ENCODE results near the gene MIA3. TPM values are rescaled to one million over a fixed set of nuclear protein-coding genes. Genes with fewer than 3 reads are reported as not detected.

Gene MIA3
- polyA plus RNA-seq, 1 donor from 2014 or later = 26.9 TPM

GRCh38 chr1:222616525-222616924, 1.4 kb upstream of the MIA3 start:
- H3K9ac ChIP-seq (ENCODE audit: low read length) = peak overlapping the region; percentile 73
- H3K9me2 ChIP-seq (ENCODE audit: insufficient read depth, low read length) = no peaks in the 10 kb centered on the region
- H3K27ac ChIP-seq (ENCODE audit: low read length) = no peak overlapping the region
- no peak overlapping the region for H3K4me2 ChIP-seq (ENCODE audit: low read length)
- H3K9me3 ChIP-seq (ENCODE audit: low read length) = no peaks in the 10 kb centered on the region
- H3K27me3 ChIP-seq (ENCODE audit: insufficient read depth, low read depth, low read length) = no peaks in the 10 kb centered on the region
- H2AFZ ChIP-seq (ENCODE audit: low read depth, low read length) = no peak overlapping the region
- no peaks in the 10 kb centered on the region for H3F3A ChIP-seq (ENCODE audit: insufficient read depth, low read length, poor library complexity, severe bottlenecking)
- H3K4me3 ChIP-seq (ENCODE audit: low read length) = peak overlapping the region; percentile 70
- TF ChIP-seq SMC3 (conservative IDR thresholded peaks at IDR 0.05; ENCODE audit: poor library complexity) (no peak), MXI1 (conservative IDR thresholded peaks at IDR 0.05; ENCODE audit: poor library complexity, severe bottlenecking) (no peak), POLR2AphosphoS5 (IDR thresholded peaks at IDR 0.05) (no peak), EZH2 (IDR thresholded peaks at IDR 0.05; ENCODE audit: borderline replicate concordance, insufficient read depth, low read length, poor library complexity, severe bottlenecking) (no peak), RAD21 (conservative IDR thresholded peaks at IDR 0.05) (no peak), TAF1 (IDR thresholded peaks at IDR 0.05; ENCODE audit: low read depth) (no peak)
- TF ChIP-seq, protein P1, sequence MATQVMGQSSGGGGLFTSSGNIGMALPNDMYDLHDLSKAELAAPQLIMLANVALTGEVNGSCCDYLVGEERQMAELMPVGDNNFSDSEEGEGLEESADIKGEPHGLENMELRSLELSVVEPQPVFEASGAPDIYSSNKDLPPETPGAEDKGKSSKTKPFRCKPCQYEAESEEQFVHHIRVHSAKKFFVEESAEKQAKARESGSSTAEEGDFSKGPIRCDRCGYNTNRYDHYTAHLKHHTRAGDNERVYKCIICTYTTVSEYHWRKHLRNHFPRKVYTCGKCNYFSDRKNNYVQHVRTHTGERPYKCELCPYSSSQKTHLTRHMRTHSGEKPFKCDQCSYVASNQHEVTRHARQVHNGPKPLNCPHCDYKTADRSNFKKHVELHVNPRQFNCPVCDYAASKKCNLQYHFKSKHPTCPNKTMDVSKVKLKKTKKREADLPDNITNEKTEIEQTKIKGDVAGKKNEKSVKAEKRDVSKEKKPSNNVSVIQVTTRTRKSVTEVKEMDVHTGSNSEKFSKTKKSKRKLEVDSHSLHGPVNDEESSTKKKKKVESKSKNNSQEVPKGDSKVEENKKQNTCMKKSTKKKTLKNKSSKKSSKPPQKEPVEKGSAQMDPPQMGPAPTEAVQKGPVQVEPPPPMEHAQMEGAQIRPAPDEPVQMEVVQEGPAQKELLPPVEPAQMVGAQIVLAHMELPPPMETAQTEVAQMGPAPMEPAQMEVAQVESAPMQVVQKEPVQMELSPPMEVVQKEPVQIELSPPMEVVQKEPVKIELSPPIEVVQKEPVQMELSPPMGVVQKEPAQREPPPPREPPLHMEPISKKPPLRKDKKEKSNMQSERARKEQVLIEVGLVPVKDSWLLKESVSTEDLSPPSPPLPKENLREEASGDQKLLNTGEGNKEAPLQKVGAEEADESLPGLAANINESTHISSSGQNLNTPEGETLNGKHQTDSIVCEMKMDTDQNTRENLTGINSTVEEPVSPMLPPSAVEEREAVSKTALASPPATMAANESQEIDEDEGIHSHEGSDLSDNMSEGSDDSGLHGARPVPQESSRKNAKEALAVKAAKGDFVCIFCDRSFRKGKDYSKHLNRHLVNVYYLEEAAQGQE (IDR thresholded peaks at IDR 0.05; ENCODE audit: borderline replicate concordance) = no peak
- TF ChIP-seq, protein P2, sequence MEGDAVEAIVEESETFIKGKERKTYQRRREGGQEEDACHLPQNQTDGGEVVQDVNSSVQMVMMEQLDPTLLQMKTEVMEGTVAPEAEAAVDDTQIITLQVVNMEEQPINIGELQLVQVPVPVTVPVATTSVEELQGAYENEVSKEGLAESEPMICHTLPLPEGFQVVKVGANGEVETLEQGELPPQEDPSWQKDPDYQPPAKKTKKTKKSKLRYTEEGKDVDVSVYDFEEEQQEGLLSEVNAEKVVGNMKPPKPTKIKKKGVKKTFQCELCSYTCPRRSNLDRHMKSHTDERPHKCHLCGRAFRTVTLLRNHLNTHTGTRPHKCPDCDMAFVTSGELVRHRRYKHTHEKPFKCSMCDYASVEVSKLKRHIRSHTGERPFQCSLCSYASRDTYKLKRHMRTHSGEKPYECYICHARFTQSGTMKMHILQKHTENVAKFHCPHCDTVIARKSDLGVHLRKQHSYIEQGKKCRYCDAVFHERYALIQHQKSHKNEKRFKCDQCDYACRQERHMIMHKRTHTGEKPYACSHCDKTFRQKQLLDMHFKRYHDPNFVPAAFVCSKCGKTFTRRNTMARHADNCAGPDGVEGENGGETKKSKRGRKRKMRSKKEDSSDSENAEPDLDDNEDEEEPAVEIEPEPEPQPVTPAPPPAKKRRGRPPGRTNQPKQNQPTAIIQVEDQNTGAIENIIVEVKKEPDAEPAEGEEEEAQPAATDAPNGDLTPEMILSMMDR (IDR thresholded peaks at IDR 0.05; ENCODE audit: poor library complexity, severe bottlenecking) = no peak
- H3K36me3 ChIP-seq (ENCODE audit: insufficient read depth, low read length) = no peaks in the 10 kb centered on the region
- peaks cover 15% of the 10 kb centered on the region for H3K79me2 ChIP-seq (replicated peaks; ENCODE audit: insufficient read depth, low read length)
- H4K20me1 ChIP-seq (ENCODE audit: insufficient read depth) = no peaks in the 10 kb centered on the region

GRCh38 chr1:222617367-222617951, 438 bp upstream of the MIA3 start:
- Histone ChIP-seq H2AFZ (ENCODE audit: low read depth, low read length) (peak overlapping the region; percentile 92), H3K27me3 (ENCODE audit: insufficient read depth, low read depth, low read length) (no peaks in the 10 kb centered on the region), H3F3A (ENCODE audit: insufficient read depth, low read length, poor library complexity, severe bottlenecking) (no peaks in the 10 kb centered on the region), H3K9me3 (ENCODE audit: low read length) (no peaks in the 10 kb centered on the region), H3K27ac (ENCODE audit: low read length) (peak overlapping the region; percentile 72), H3K9me2 (ENCODE audit: insufficient read depth, low read length) (no peaks in the 10 kb centered on the region), H3K79me2 (replicated peaks; ENCODE audit: insufficient read depth, low read length) (peaks cover 15% of the 10 kb centered on the region), H4K20me1 (ENCODE audit: insufficient read depth) (no peaks in the 10 kb centered on the region), H3K4me3 (ENCODE audit: low read length) (peak overlapping the region; percentile 70), H3K9ac (ENCODE audit: low read length) (peak overlapping the region; percentile 73), H3K4me2 (ENCODE audit: low read length) (peak overlapping the region; percentile 84), H3K36me3 (ENCODE audit: insufficient read depth, low read length) (no peaks in the 10 kb centered on the region)
- TF ChIP-seq EP300 (conservative IDR thresholded peaks at IDR 0.05; ENCODE audit: poor library complexity, severe bottlenecking) (peak; percentile 39), RAD21 (conservative IDR thresholded peaks at IDR 0.05) (no peak), SMC3 (conservative IDR thresholded peaks at IDR 0.05; ENCODE audit: poor library complexity) (no peak), EZH2 (IDR thresholded peaks at IDR 0.05; ENCODE audit: borderline replicate concordance, insufficient read depth, low read length, poor library complexity, severe bottlenecking) (no peak), TAF1 (IDR thresholded peaks at IDR 0.05; ENCODE audit: low read depth) (no peak), MXI1 (conservative IDR thresholded peaks at IDR 0.05; ENCODE audit: poor library complexity, severe bottlenecking) (peak; percentile 59), POLR2AphosphoS5 (IDR thresholded peaks at IDR 0.05) (peak; percentile 71)
- TF ChIP-seq, protein P2 (IDR thresholded peaks at IDR 0.05; ENCODE audit: poor library complexity, severe bottlenecking) = no peak
- TF ChIP-seq, protein P1 (IDR thresholded peaks at IDR 0.05; ENCODE audit: borderline replicate concordance) = peak; percentile 41

All from neural cell (in vitro differentiated cells).